Lung (tissue), 12 donors: ENCODE data around the gene CACNA1C. TPM values are rescaled to one million over a fixed set of nuclear protein-coding genes. Genes with fewer than 3 reads are reported as not detected.

Experiments used
- ATAC-seq: fragments of 200-7000 bp; cut with Tn5 transposase; one replicate; pipeline ENCODE4 v1.9.1; 2020; ENCODE audit warnings: moderate number of reproducible peaks; ENCODE audit not compliant: insufficient read depth, low FRiP score
- DNase-seq, 3 donors: peaks; one replicate each; pipeline ENCODE4 v3.0.0-alpha.2; 2013 to 2017
- H3K27ac ChIP-seq, 2 donors: one replicate each; pipeline ENCODE4 v1.5.1; 2013; ENCODE audit warnings: mild to moderate bottlenecking in 2 of 2, moderate library complexity in 2 of 2, control low read depth in 1 of 2, inconsistent platforms in 1 of 2, low read depth in 1 of 2, low read length in 1 of 2
- H3K27me3 ChIP-seq, 3 donors: one replicate each; pipeline ENCODE4 v1.5.1; 2013; ENCODE audit warnings: low read length in 2 of 3; ENCODE audit not compliant: control insufficient read depth in 3 of 3, insufficient read depth in 3 of 3
- H3K36me3 ChIP-seq, 4 donors: one replicate each; pipeline ENCODE4 v1.5.1; 2013; ENCODE audit warnings: low read length in 4 of 4, mild to moderate bottlenecking in 1 of 4, moderate library complexity in 1 of 4; ENCODE audit not compliant: control insufficient read depth in 4 of 4, insufficient read depth in 4 of 4
- H3K4me1 ChIP-seq, 5 donors: one replicate each; pipeline ENCODE4 v1.5.1; 2013; ENCODE audit warnings: low read length in 5 of 5, mild to moderate bottlenecking in 2 of 5, moderate library complexity in 1 of 5; ENCODE audit not compliant: control insufficient read depth in 5 of 5, insufficient read depth in 5 of 5
- H3K4me3 ChIP-seq: one replicate; pipeline ENCODE4 v1.5.1; 2013; ENCODE audit warnings: mild to moderate bottlenecking, control low read depth, moderate library complexity
- H3K9ac ChIP-seq, 2 donors: one replicate each; pipeline ENCODE4 v1.5.1; 2013; ENCODE audit warnings: low read length in 2 of 2, control low read depth in 1 of 2; ENCODE audit not compliant: insufficient read depth in 1 of 2
- H3K9me3 ChIP-seq, 4 donors: one replicate each; pipeline ENCODE4 v1.5.1; 2013; ENCODE audit warnings: low read length in 3 of 4, mild to moderate bottlenecking in 1 of 4, moderate library complexity in 1 of 4; ENCODE audit not compliant: control insufficient read depth in 4 of 4, insufficient read depth in 3 of 4
- CTCF ChIP-seq: IDR thresholded peaks from 2 replicates; pipeline ENCODE4 v1.5.1; 2012; ENCODE audit warnings: mild to moderate bottlenecking; ENCODE audit errors: control extremely low read depth, extremely low read depth
- WGBS, 2 donors: extraction: QIAGEN DNeasy Blood & Tissue Kit; methylation state at CpG; one replicate each; pipeline ENCODE4 v1.1.7; 2013; 5-methylcytosine and 5-hydroxymethylcytosine counted together
- polyA plus RNA-seq, 2 donors: library from polyadenylated mRNA; stranded (reverse); fragments of 200-250 nt; gene quantifications; one replicate each; pipeline ENCODE4 v1.2.1, GENCODE V29; 2013
- total RNA-seq, 2 donors: library from RNA; depleted of rRNA in 1 of 2; stranded (reverse); fragments of >200 nt in 1 of 2; gene quantifications; one replicate each; pipeline ENCODE4 v1.2.1, GENCODE V29; 2014 to 2021
- donor health status: control.
- donor health status: control.
- donor health status: Bipolar disorder and iron deficiency.
- donor health status: healthy.
- donor health status: DM: yes; HTN: yes; CAD: no.

CACNA1C gene
- total and polyA plus RNA-seq, 4 donors, result 3.2 to 17.5 (median 7.5) TPM

DNA sequence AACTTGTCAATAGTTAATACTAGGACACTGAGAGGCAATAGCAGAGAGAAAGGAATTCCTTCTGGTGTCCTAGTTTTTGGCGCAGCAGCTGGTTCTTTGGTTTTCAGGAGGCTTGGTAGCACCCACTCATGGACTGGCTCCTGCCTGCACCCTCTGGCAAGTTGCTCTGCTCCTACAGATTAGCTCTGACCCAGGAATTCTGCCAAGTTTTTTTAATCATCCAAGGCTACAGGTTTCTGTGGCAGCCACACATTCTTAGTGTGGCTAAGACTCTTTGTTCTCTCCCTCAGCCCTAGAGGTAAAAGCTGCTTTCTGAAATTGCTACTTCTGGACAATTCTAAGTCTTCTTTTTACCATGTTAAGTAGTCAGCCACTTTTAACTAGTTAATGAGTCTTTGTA, 670.0 kb downstream of the CACNA1C start:
- H3K4me3 ChIP-seq, result no peak overlapping the region
- H3K36me3 ChIP-seq, result no peaks in the 10 kb centered on the region
- peaks cover 0 to 2% (median 0%) of the 10 kb centered on the region in 3 donors for H3K27me3 ChIP-seq
- no peak for TF ChIP-seq CTCF
- 92 to 100% methylated on average over 1 of the region's 1 CpG for WGBS, 2 donors
- H3K27ac ChIP-seq, result no peak overlapping the region
- ATAC-seq, result no peak
- no peak overlapping the region for H3K9ac ChIP-seq
- H3K4me1 ChIP-seq, result peaks cover 0 to 2% (median 0%) of the 10 kb centered on the region in 5 donors
- H3K9me3 ChIP-seq, result no peaks in the 10 kb centered on the region
- DNase-seq, result peak in 1 of 3 donors; percentile 11

- Histone ChIP-seq H3K4me3 (no peak overlapping the region), H3K4me1 (no peaks in the 10 kb centered on the region), H3K27me3 (peaks cover 0 to 11% (median 0%) of the 10 kb centered on the region in 3 donors), H3K36me3 (no peaks in the 10 kb centered on the region), H3K9me3 (no peaks in the 10 kb centered on the region), H3K9ac (no peak overlapping the region), H3K27ac (no peak overlapping the region)
- ATAC-seq, result no peak
- WGBS, 2 donors, result 20 to 50% methylated on average over 6 of the region's 6 CpGs
- DNase-seq, result no peak
- no peak for TF ChIP-seq CTCF
Observed at GRCh38 chr12:2732290-2732689, 679.5 kb downstream of the CACNA1C start.

GRCh38 chr12:2733493-2734355, 680.9 kb downstream of the CACNA1C start:
- 37 to 46% methylated on average over 13 of the region's 13 CpGs for WGBS, 2 donors

More at GRCh38 chr12:2733493-2734355, 680.9 kb downstream of the CACNA1C start:
- DNase-seq (no peak), ATAC-seq (no peak)
- H3K36me3 ChIP-seq, result no peaks in the 10 kb centered on the region
- no peak overlapping the region for H3K4me3 ChIP-seq
- no peak for TF ChIP-seq CTCF
- H3K27me3 ChIP-seq, result peaks cover 0 to 11% (median 0%) of the 10 kb centered on the region in 3 donors
- H3K9me3 ChIP-seq, result no peaks in the 10 kb centered on the region
- H3K27ac ChIP-seq, result no peak overlapping the region
- H3K9ac ChIP-seq, result no peak overlapping the region
- H3K4me1 ChIP-seq, result no peaks in the 10 kb centered on the region
